Articular chondrocyte of knee joint (primary cell): ENCODE results near the gene CCL5. TPM values are rescaled to one million over a fixed set of nuclear protein-coding genes. Genes with fewer than 3 reads are reported as not detected.
A peak's percentile ranks its signal among the peaks of the same experiment; 100 is the strongest.

ENCODE experiments used
- small RNA-seq: library from RNA; depleted of rRNA; stranded (forward); fragments of <200 nt; gene quantifications from one replicate; pipeline ENCODE3, GENCODE V24; 2012
- total RNA-seq: library from RNA; depleted of rRNA; stranded (reverse); fragments of >200 nt; gene quantifications from 2 replicates; pipeline ENCODE4 v1.2.3, GENCODE V29; 2012

CCL5 gene
- 0.13 and 0.43 TPM in 2 replicates for total RNA-seq

GRCh38 chr17:35879773-35880654 lies at the start of gene CCL5:
Gene CCL5, minus strand, starts transcription at chr17:35880360.

DNA sequence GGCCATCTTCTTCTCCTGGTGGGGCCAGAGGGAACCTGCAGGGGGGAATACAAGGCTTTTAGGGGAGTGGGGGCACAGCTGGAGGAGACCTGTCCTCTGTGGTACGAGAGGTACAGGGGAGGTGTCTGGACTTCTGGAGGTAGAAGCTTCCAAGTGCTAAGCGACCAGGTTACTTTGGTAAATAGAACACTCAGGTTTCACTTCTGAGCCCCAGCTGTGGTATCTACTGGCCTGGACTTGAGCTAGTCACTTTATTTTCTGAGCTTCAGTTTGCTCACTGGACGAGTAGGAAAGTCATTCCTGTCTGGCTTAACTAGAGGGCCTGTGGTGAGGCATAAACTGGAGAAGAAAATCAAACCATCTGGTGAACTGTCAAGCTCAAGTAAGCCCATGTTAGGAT lies 11.4 kb downstream of the CCL5 start, which contains the start of gene HEATR9:
TSS of gene HEATR9 (minus strand) at position 155 of the 400 bp plus-strand sequence. CDS start at position 6, 149 bp downstream.

Small RNA genes within 50 kb of the gene (small RNA-seq; reads per million reads assigned to genes)
- gene RF00100, result 151 reads per million, percentile 98 among the genes with 10 or more reads in this experiment

Other genes starting within 250 kb of the CCL5 start
- gene RASL10B, start 148.7 kb downstream of the CCL5 start, total RNA-seq, result 0.91 and 1.4 TPM in 2 replicates
- gene GAS2L2, start 127.1 kb downstream of the CCL5 start, total RNA-seq, result under 0.01 TPM in 1 of 2 replicates, not detected in the other
- gene C17orf50, start 119.5 kb downstream of the CCL5 start, total RNA-seq, result not detected in 2 replicates
- gene MMP28, start 84.7 kb downstream of the CCL5 start, total RNA-seq, result 0.26 and 1.2 TPM in 2 replicates
- 50.0 and 52.3 TPM in 2 replicates for gene TAF15, start 70.9 kb downstream of the CCL5 start, total RNA-seq
- not detected in 2 replicates for gene HEATR9, start 11.5 kb downstream of the CCL5 start, total RNA-seq
- gene RDM1, start 50.4 kb upstream of the CCL5 start, total RNA-seq, result 0.32 TPM in 1 of 2 replicates, not detected in the other
- not detected in 2 replicates for gene LYZL6, start 63.4 kb upstream of the CCL5 start, total RNA-seq
- gene CCL16, start 101.1 kb upstream of the CCL5 start, total RNA-seq, result not detected in 2 replicates
- not detected in 2 replicates for gene CCL14, start 106.4 kb upstream of the CCL5 start, total RNA-seq
- gene CCL15, start 121.2 kb upstream of the CCL5 start, total RNA-seq, result not detected in 2 replicates
- not detected in 2 replicates for gene CCL23, start 137.6 kb upstream of the CCL5 start, total RNA-seq
- gene CCL18, start 183.9 kb upstream of the CCL5 start, total RNA-seq, result not detected in 2 replicates
- not detected in 2 replicates for gene CCL3, start 209.8 kb upstream of the CCL5 start, total RNA-seq
- not detected in 2 replicates for gene CCL4, start 223.5 kb upstream of the CCL5 start, total RNA-seq